UCSD-AML1 (cell line): ENCODE data around the gene GOLGA8M.
"Not testable (repeated sequence)": the region's sequence is repeated elsewhere in the genome, so short reads cannot be mapped to it uniquely, and the experiment has no call there.

Experiments
- DNase-seq: peaks from one replicate; lab custom pipeline; 2025; ENCODE audit not compliant: unreplicated experiment; lab: John Stamatoyannopoulos, UW

GOLGA8M gene

GRCh38 chr15:28712270-28712669 lies at the start of gene GOLGA8M:
TSS of gene GOLGA8M (minus strand) at chr15:28712421. CDS start at chr15:28712323, 98 bp downstream.
- DNase-seq: not testable (repeated sequence)

GRCh38 chr15:28742890-28743289 lies 30.7 kb upstream of the GOLGA8M start:
- not testable (repeated sequence) for DNase-seq

- DNase-seq: not testable (repeated sequence)
These were observed 26.5 kb upstream of the GOLGA8M start for GRCh38 chr15:28738590-28739292.

GRCh38 chr15:28738200-28738561 lies 26.0 kb upstream of the GOLGA8M start:
- DNase-seq: not testable (repeated sequence)

- DNase-seq: not testable (repeated sequence)
These were observed 25.4 kb upstream of the GOLGA8M start for GRCh38 chr15:28737521-28738199.

GRCh38 chr15:28728061-28728460 lies 15.8 kb upstream of the GOLGA8M start:
- not testable (repeated sequence) for DNase-seq

- DNase-seq: not testable (repeated sequence)
These were observed 14.8 kb upstream of the GOLGA8M start for GRCh38 chr15:28727026-28727425.

- DNase-seq: no peak
These were observed 13.9 kb upstream of the GOLGA8M start for GRCh38 chr15:28726102-28726501.

- no peak for DNase-seq
These were observed 13.3 kb upstream of the GOLGA8M start for GRCh38 chr15:28725556-28725955.

- DNase-seq: not testable (repeated sequence)
These were observed 11.8 kb upstream of the GOLGA8M start for GRCh38 chr15:28723986-28724385.

GRCh38 chr15:28719626-28720025 lies 7.4 kb upstream of the GOLGA8M start:
- not testable (repeated sequence) for DNase-seq

GRCh38 chr15:28718576-28718975 lies 6.4 kb upstream of the GOLGA8M start:
- DNase-seq: not testable (repeated sequence)

- DNase-seq: not testable (repeated sequence)
These were observed 2.0 kb upstream of the GOLGA8M start for GRCh38 chr15:28714176-28714575.

GRCh38 chr15:28703927-28704326 lies 8.3 kb downstream of the GOLGA8M start:
- not testable (repeated sequence) for DNase-seq

- DNase-seq: not testable (repeated sequence)
These were observed 9.8 kb downstream of the GOLGA8M start for GRCh38 chr15:28702427-28702826.

- not testable (repeated sequence) for DNase-seq
These were observed 18.0 kb downstream of the GOLGA8M start for GRCh38 chr15:28694006-28694751.

- DNase-seq: not testable (repeated sequence)
These were observed 19.2 kb downstream of the GOLGA8M start for GRCh38 chr15:28693021-28693420.

- not testable (repeated sequence) for DNase-seq
These were observed 38.7 kb downstream of the GOLGA8M start for GRCh38 chr15:28673533-28673932.

- not testable (repeated sequence) for DNase-seq
These were observed 40.1 kb downstream of the GOLGA8M start for GRCh38 chr15:28672122-28672521.

GRCh38 chr15:28666402-28666801 lies 45.8 kb downstream of the GOLGA8M start:
- not testable (repeated sequence) for DNase-seq

GRCh38 chr15:28664575-28664974 lies 47.6 kb downstream of the GOLGA8M start:
- DNase-seq: not testable (repeated sequence)
